GM03348 (cell line): ENCODE measurements around the gene PDE4B.
A peak's percentile ranks its signal among the peaks of the same experiment; 100 is the strongest.
"Not testable (repeated sequence)": the region's sequence is repeated elsewhere in the genome, so short reads cannot be mapped to it uniquely, and the experiment has no call there.

Experiments used
- DNase-seq: peaks from one replicate; pipeline ENCODE4 v3.0.0; 2012; ENCODE audit warnings: low spot score

The PDE4B gene

GRCh38 chr1:66135161-66135560, 342.5 kb downstream of the PDE4B start:
- DNase-seq = no peak

GRCh38 chr1:66136423-66136822, 343.7 kb downstream of the PDE4B start:
- DNase-seq = not testable (repeated sequence)

GRCh38 chr1:66137235-66137634, 344.5 kb downstream of the PDE4B start:
- peak; percentile 28 for DNase-seq

- DNase-seq = no peak
Measured at GRCh38 chr1:66138613-66139012, 345.9 kb downstream of the PDE4B start.

GRCh38 chr1:66140072-66140471, 347.4 kb downstream of the PDE4B start:
- DNase-seq = no peak

- DNase-seq = no peak
Measured at GRCh38 chr1:66143651-66144050, 351.0 kb downstream of the PDE4B start.

GRCh38 chr1:66147226-66147835, 354.6 kb downstream of the PDE4B start:
- no peak for DNase-seq

- DNase-seq = no peak
Measured at GRCh38 chr1:66152034-66152433, 359.3 kb downstream of the PDE4B start.

GRCh38 chr1:66154394-66154793, 361.7 kb downstream of the PDE4B start:
- DNase-seq = no peak

GRCh38 chr1:66156144-66156543, 363.4 kb downstream of the PDE4B start:
- DNase-seq = no peak

GRCh38 chr1:66159800-66160199, 367.1 kb downstream of the PDE4B start:
- no peak for DNase-seq

GRCh38 chr1:66160719-66161118, 368.0 kb downstream of the PDE4B start:
- no peak for DNase-seq

GRCh38 chr1:66166753-66167152, 374.1 kb downstream of the PDE4B start:
- DNase-seq = no peak

- no peak for DNase-seq
Measured at GRCh38 chr1:66167267-66167666, 374.6 kb downstream of the PDE4B start.

- peak; percentile 31 for DNase-seq
Measured at GRCh38 chr1:66168467-66168887, 375.8 kb downstream of the PDE4B start.

- DNase-seq = no peak
Measured at GRCh38 chr1:66168948-66169671, 376.4 kb downstream of the PDE4B start.

GRCh38 chr1:66172272-66172671, 379.6 kb downstream of the PDE4B start:
- no peak for DNase-seq

- no peak for DNase-seq
Measured at GRCh38 chr1:66175098-66175497, 382.4 kb downstream of the PDE4B start.

- no peak for DNase-seq
Measured at GRCh38 chr1:66175581-66175980, 382.9 kb downstream of the PDE4B start.

- DNase-seq = no peak
Measured at GRCh38 chr1:66176012-66176715, 383.5 kb downstream of the PDE4B start.

GRCh38 chr1:66176832-66177231, 384.1 kb downstream of the PDE4B start:
- DNase-seq = no peak

- no peak for DNase-seq
Measured at GRCh38 chr1:66177510-66177909, 384.8 kb downstream of the PDE4B start.

- no peak for DNase-seq
Measured at GRCh38 chr1:66182026-66182425, 389.3 kb downstream of the PDE4B start.
